ENCODE data around the gene GABBR2.
"Not testable (repeated sequence)": the region's sequence is repeated elsewhere in the genome, so short reads cannot be mapped to it uniquely, and the experiment has no call there.

The GABBR2 gene

GRCh38 chr9:98684816-98685215 is 23.9 kb downstream of the GABBR2 start:
- H3K27me3 Mint-ChIP-seq; ATAC-seq; H3K27ac Mint-ChIP-seq; H3K4me1 Mint-ChIP-seq; H3K36me3 Mint-ChIP-seq (ENCODE audit: low read depth); DNase-seq; H3K9me3 Mint-ChIP-seq; H3K4me3 Mint-ChIP-seq: not testable (repeated sequence)

GRCh38 chr9:98678244-98678842 is 30.4 kb downstream of the GABBR2 start:
- ATAC-seq: no peak
- Mint-ChIP-seq H3K9me3 (no peaks in the 10 kb centered on the region), H3K36me3 (ENCODE audit: low read depth) (no peaks in the 10 kb centered on the region), H3K27ac (no peak overlapping the region), H3K27me3 (peaks cover 23% of the 10 kb centered on the region), H3K4me3 (no peak overlapping the region), H3K4me1 (no peaks in the 10 kb centered on the region)
- DNase-seq: peak; percentile 5

- Mint-ChIP-seq H3K4me1 (no peaks in the 10 kb centered on the region), H3K9me3 (no peaks in the 10 kb centered on the region), H3K4me3 (no peak overlapping the region), H3K27me3 (peaks cover 23% of the 10 kb centered on the region), H3K36me3 (ENCODE audit: low read depth) (no peaks in the 10 kb centered on the region), H3K27ac (no peak overlapping the region)
- DNase-seq (no peak), ATAC-seq (no peak)
Observed at GRCh38 chr9:98673681-98674080, 35.1 kb downstream of the GABBR2 start.

GRCh38 chr9:98667005-98667640 is 41.6 kb downstream of the GABBR2 start:
- Mint-ChIP-seq H3K27me3 (peaks cover 12% of the 10 kb centered on the region), H3K27ac (no peak overlapping the region), H3K4me1 (no peaks in the 10 kb centered on the region), H3K36me3 (ENCODE audit: low read depth) (no peaks in the 10 kb centered on the region), H3K9me3 (no peaks in the 10 kb centered on the region), H3K4me3 (no peak overlapping the region)
- ATAC-seq (no peak), DNase-seq (no peak)

GRCh38 chr9:98665501-98665900 is 43.2 kb downstream of the GABBR2 start:
- Mint-ChIP-seq H3K36me3 (ENCODE audit: low read depth) (no peaks in the 10 kb centered on the region), H3K27me3 (peaks cover 16% of the 10 kb centered on the region), H3K27ac (no peak overlapping the region), H3K4me1 (no peaks in the 10 kb centered on the region), H3K9me3 (no peaks in the 10 kb centered on the region), H3K4me3 (no peak overlapping the region)
- ATAC-seq (no peak), DNase-seq (no peak)

- ATAC-seq (no peak), DNase-seq (no peak)
- peaks cover 12% of the 10 kb centered on the region for H3K27me3 Mint-ChIP-seq
- no peaks in the 10 kb centered on the region for H3K36me3 Mint-ChIP-seq (ENCODE audit: low read depth)
- no peaks in the 10 kb centered on the region for H3K9me3 Mint-ChIP-seq
- peaks cover 1% of the 10 kb centered on the region for H3K4me1 Mint-ChIP-seq
- H3K4me3 Mint-ChIP-seq: no peak overlapping the region
- H3K27ac Mint-ChIP-seq: no peak overlapping the region
Observed at GRCh38 chr9:98660541-98660940, 48.2 kb downstream of the GABBR2 start.

- H3K9me3 Mint-ChIP-seq: peaks cover 5% of the 10 kb centered on the region
- no peak for DNase-seq
- H3K4me3 Mint-ChIP-seq: no peak overlapping the region
- peaks cover 12% of the 10 kb centered on the region for H3K27me3 Mint-ChIP-seq
- H3K36me3 Mint-ChIP-seq (ENCODE audit: low read depth): no peaks in the 10 kb centered on the region
- no peak for ATAC-seq
- H3K27ac Mint-ChIP-seq: no peak overlapping the region
- peaks cover 1% of the 10 kb centered on the region for H3K4me1 Mint-ChIP-seq
Observed at GRCh38 chr9:98658951-98659351, 49.8 kb downstream of the GABBR2 start.

GRCh38 chr9:98657897-98658296 is 50.8 kb downstream of the GABBR2 start:
- Mint-ChIP-seq H3K27ac (no peak overlapping the region), H3K27me3 (peaks cover 12% of the 10 kb centered on the region), H3K4me1 (peaks cover 1% of the 10 kb centered on the region), H3K9me3 (peaks cover 5% of the 10 kb centered on the region), H3K4me3 (no peak overlapping the region), H3K36me3 (ENCODE audit: low read depth) (no peaks in the 10 kb centered on the region)
- DNase-seq (no peak), ATAC-seq (no peak)

- Mint-ChIP-seq H3K9me3 (peaks cover 5% of the 10 kb centered on the region), H3K4me3 (no peak overlapping the region)
- ATAC-seq: no peak
Observed at GRCh38 chr9:98656511-98656910, 52.2 kb downstream of the GABBR2 start.

GRCh38 chr9:98655428-98655827 is 53.3 kb downstream of the GABBR2 start:
- not testable (repeated sequence) for H3K4me3 Mint-ChIP-seq; H3K36me3 Mint-ChIP-seq (ENCODE audit: low read depth); DNase-seq; H3K27me3 Mint-ChIP-seq; H3K27ac Mint-ChIP-seq; H3K4me1 Mint-ChIP-seq; ATAC-seq; H3K9me3 Mint-ChIP-seq

More at GRCh38 chr9:98656511-98656910, 52.2 kb downstream of the GABBR2 start:
- no peak for DNase-seq
- H3K4me1 Mint-ChIP-seq: peaks cover 1% of the 10 kb centered on the region
- no peaks in the 10 kb centered on the region for H3K36me3 Mint-ChIP-seq (ENCODE audit: low read depth)
- no peak overlapping the region for H3K27ac Mint-ChIP-seq
- peaks cover 5% of the 10 kb centered on the region for H3K27me3 Mint-ChIP-seq

GRCh38 chr9:98654247-98654646 is 54.5 kb downstream of the GABBR2 start:
- H3K9me3 Mint-ChIP-seq: peaks cover 5% of the 10 kb centered on the region
- no peak overlapping the region for H3K4me3 Mint-ChIP-seq
- ATAC-seq (no peak), DNase-seq (no peak)
- peaks cover 5% of the 10 kb centered on the region for H3K4me1 Mint-ChIP-seq
- no peak overlapping the region for H3K27ac Mint-ChIP-seq
- H3K27me3 Mint-ChIP-seq: peaks cover 10% of the 10 kb centered on the region
- no peaks in the 10 kb centered on the region for H3K36me3 Mint-ChIP-seq (ENCODE audit: low read depth)

- Mint-ChIP-seq H3K27ac (no peak overlapping the region), H3K36me3 (ENCODE audit: low read depth) (no peaks in the 10 kb centered on the region), H3K4me3 (no peak overlapping the region), H3K9me3 (peaks cover 5% of the 10 kb centered on the region), H3K4me1 (peaks cover 5% of the 10 kb centered on the region), H3K27me3 (peaks cover 11% of the 10 kb centered on the region)
- no peak for DNase-seq
- no peak for ATAC-seq
Observed at GRCh38 chr9:98652741-98653140, 56.0 kb downstream of the GABBR2 start.

GRCh38 chr9:98652302-98652701 is 56.4 kb downstream of the GABBR2 start:
- Mint-ChIP-seq H3K36me3 (ENCODE audit: low read depth) (no peaks in the 10 kb centered on the region), H3K9me3 (peaks cover 5% of the 10 kb centered on the region), H3K4me3 (no peak overlapping the region), H3K27ac (no peak overlapping the region), H3K4me1 (peaks cover 4% of the 10 kb centered on the region), H3K27me3 (peaks cover 11% of the 10 kb centered on the region)
- ATAC-seq (no peak), DNase-seq (no peak)

GRCh38 chr9:98647236-98647635 is 61.5 kb downstream of the GABBR2 start:
- H3K36me3 Mint-ChIP-seq (ENCODE audit: low read depth): no peaks in the 10 kb centered on the region
- H3K4me3 Mint-ChIP-seq: no peak overlapping the region
- peaks cover 4% of the 10 kb centered on the region for H3K4me1 Mint-ChIP-seq
- H3K27me3 Mint-ChIP-seq: peaks cover 11% of the 10 kb centered on the region
- no peak overlapping the region for H3K27ac Mint-ChIP-seq
- H3K9me3 Mint-ChIP-seq: no peaks in the 10 kb centered on the region
- no peak for ATAC-seq
- DNase-seq: no peak

- H3K27ac Mint-ChIP-seq: no peak overlapping the region
- H3K9me3 Mint-ChIP-seq: no peaks in the 10 kb centered on the region
- peaks cover 11% of the 10 kb centered on the region for H3K27me3 Mint-ChIP-seq
- DNase-seq (no peak), ATAC-seq (no peak)
- H3K36me3 Mint-ChIP-seq (ENCODE audit: low read depth): no peaks in the 10 kb centered on the region
- no peak overlapping the region for H3K4me3 Mint-ChIP-seq
- no peaks in the 10 kb centered on the region for H3K4me1 Mint-ChIP-seq
Observed at GRCh38 chr9:98644011-98644410, 64.7 kb downstream of the GABBR2 start.

Data from activated naive CD8-positive, alpha-beta T cell treated with anti-CD3 and anti-CD28 coated beads, Interleukin-2, amount 50 U/mL, for 24 hours (primary cell).